IMR-90 (cell line): Measurements from ENCODE around the gene IFNA1. TPM values are rescaled to one million over a fixed set of nuclear protein-coding genes. Genes with fewer than 3 reads are reported as not detected.

Source experiments
- ATAC-seq: fragments of 200-7000 bp; cut with Tn5 transposase; 2 replicates; pipeline ENCODE4 v1.9.1; 2020; ENCODE audit warnings: low read depth, mild to moderate bottlenecking, moderate library complexity
- BruUV-seq: library from RNA; stranded (reverse); fragments of 400-500 nt; replicated peaks from 2 replicates; lab custom pipeline; 2021; lab: Mats Ljungman, UMichigan
- CTCF ChIA-PET: fragments of 300-600 bp; formaldehyde crosslinking; extraction: SDS; loops from one replicate; lab custom pipeline; 2021; ENCODE audit warnings: antibody characterized with exemption; lab: Yijun Ruan, JAX
- POLR2A ChIA-PET: fragments of 300-600 bp; sonication (Branson Sonifier 250); formaldehyde crosslinking; loops from one replicate; lab custom pipeline; 2022; ENCODE audit warnings: antibody characterized with exemption; ENCODE audit not compliant: unreplicated experiment; lab: Charles Lee
- DNase-seq: peaks from one replicate; pipeline ENCODE4 v3.0.0; 2013
- H2AFZ ChIP-seq: replicated peaks from 2 replicates; pipeline ENCODE3; 2013; ENCODE audit warnings: low read length, mild to moderate bottlenecking; ENCODE audit not compliant: poor library complexity
- H2AK5ac ChIP-seq: 2 replicates; pipeline ENCODE4 v1.6.1; 2013; ENCODE audit warnings: low read depth, low read length, inconsistent platforms
- H2AK9ac ChIP-seq: replicated peaks from 2 replicates; pipeline ENCODE3; 2013; ENCODE audit warnings: mild to moderate bottlenecking, low read depth, low read length, moderate library complexity; ENCODE audit not compliant: poor library complexity
- H2BK120ac ChIP-seq: 2 replicates; pipeline ENCODE4 v1.6.1; 2013; ENCODE audit warnings: low read depth, low read length, inconsistent platforms
- H2BK15ac ChIP-seq: 3 replicates; pipeline ENCODE4 v1.6.1; 2013; ENCODE audit warnings: low read depth, low read length, inconsistent platforms
- H2BK20ac ChIP-seq: 2 replicates; pipeline ENCODE4 v1.6.1; 2013; ENCODE audit warnings: low read depth, mild to moderate bottlenecking, inconsistent platforms, low read length, moderate library complexity
- H2BK5ac ChIP-seq: 2 replicates; pipeline ENCODE4 v1.6.1; 2013; ENCODE audit warnings: mild to moderate bottlenecking, low read depth, low read length, inconsistent platforms; ENCODE audit not compliant: poor library complexity, severe bottlenecking
- H3K14ac ChIP-seq: replicated peaks from 2 replicates; pipeline ENCODE4 v1.6.1; 2013; ENCODE audit warnings: low read depth, low read length, inconsistent platforms
- H3K18ac ChIP-seq: 2 replicates; pipeline ENCODE4 v1.6.1; 2013; ENCODE audit warnings: low read depth, low read length, control low read depth
- H3K23ac ChIP-seq: 2 replicates; pipeline ENCODE4 v1.6.1; 2013; ENCODE audit warnings: low read depth, low read length, inconsistent platforms
- H3K27ac ChIP-seq: 2 replicates; pipeline ENCODE4 v1.5.1; 2013; ENCODE audit warnings: mild to moderate bottlenecking, control low read depth, low read length; ENCODE audit not compliant: insufficient read depth
- H3K27me3 ChIP-seq: 2 replicates; pipeline ENCODE4 v1.6.1; 2013; ENCODE audit warnings: low read length; ENCODE audit not compliant: control insufficient read depth, insufficient read depth
- H3K36me3 ChIP-seq: 2 replicates; pipeline ENCODE4 v1.6.1; 2013; ENCODE audit warnings: low read length, mixed read lengths; ENCODE audit not compliant: control insufficient read depth, insufficient read depth
- H3K4ac ChIP-seq: 2 replicates; pipeline ENCODE4 v1.6.1; 2013; ENCODE audit warnings: low read depth, low read length, inconsistent platforms
- H3K4me1 ChIP-seq: 2 replicates; pipeline ENCODE4 v1.6.1; 2013; ENCODE audit warnings: low read length, mixed read lengths; ENCODE audit not compliant: control insufficient read depth, insufficient read depth
- H3K4me2 ChIP-seq: 2 replicates; pipeline ENCODE4 v1.6.1; 2013; ENCODE audit warnings: low read depth, mild to moderate bottlenecking, control low read depth, low read length, moderate library complexity
- H3K4me3 ChIP-seq: 2 replicates; pipeline ENCODE4 v1.5.1; 2013; ENCODE audit warnings: low read depth, mild to moderate bottlenecking, control low read depth, low read length, moderate library complexity; ENCODE audit not compliant: insufficient read depth
- H3K56ac ChIP-seq: 2 replicates; pipeline ENCODE4 v1.6.1; 2013; ENCODE audit warnings: low read length, inconsistent platforms; ENCODE audit not compliant: insufficient read depth; ENCODE audit errors: extremely low read depth
- H3K79me1 ChIP-seq, 2 experiments: 2 replicates each; pipeline ENCODE4 v1.6.1; 2013; ENCODE audit warnings: low read length in 2 of 2, inconsistent platforms in 1 of 2, low read depth in 1 of 2
- H3K9ac ChIP-seq: 2 replicates; pipeline ENCODE4 v1.6.1; 2013; ENCODE audit warnings: low read depth, low read length, control low read depth
- H3K9me1 ChIP-seq: 2 replicates; pipeline ENCODE4 v1.6.1; 2013; ENCODE audit warnings: low read length, inconsistent platforms; ENCODE audit not compliant: insufficient read depth
- H3K9me3 ChIP-seq: 2 replicates; pipeline ENCODE4 v1.6.1; 2013; ENCODE audit warnings: low read length; ENCODE audit not compliant: control insufficient read depth, insufficient read depth
- H4K20me1 ChIP-seq: 2 replicates; pipeline ENCODE4 v1.6.1; 2013; ENCODE audit warnings: low read length, inconsistent platforms; ENCODE audit not compliant: insufficient read depth
- H4K5ac ChIP-seq: 2 replicates; pipeline ENCODE4 v1.6.1; 2013; ENCODE audit warnings: mild to moderate bottlenecking, low read depth, low read length, control low read depth
- H4K8ac ChIP-seq, 2 experiments: 2 replicates each; pipeline ENCODE4 v1.6.1; 2013; ENCODE audit warnings: low read depth in 2 of 2, low read length in 2 of 2, control low read depth in 1 of 2, inconsistent platforms in 1 of 2
- H4K91ac ChIP-seq: 2 replicates; pipeline ENCODE4 v1.6.1; 2013; ENCODE audit warnings: low read depth, low read length, inconsistent platforms; ENCODE audit not compliant: insufficient read depth
- BHLHE40 ChIP-seq: fragments of 150-350 bp; IDR thresholded peaks from 2 replicates; pipeline ENCODE4 v1.6.1; 2016; ENCODE audit warnings: mild to moderate bottlenecking, low read depth, low read length
- FOS ChIP-seq: fragments of 150-350 bp; IDR thresholded peaks from 2 replicates; pipeline ENCODE4 v1.6.1; 2016; ENCODE audit warnings: low read depth, low read length
- RFX5 ChIP-seq: IDR thresholded peaks from 2 replicates; pipeline ENCODE4 v1.8.0; 2012; ENCODE audit warnings: low read depth, mild to moderate bottlenecking, low read length, moderate library complexity
- WGBS, 2 experiments: methylation state at CpG; one replicate each; pipeline versions ENCODE4 v1.1.5 to v1.1.7; 2013; ENCODE audit warnings: missing lambda C conversion rate in 2 of 2; ENCODE audit not compliant: insufficient read length in 1 of 2; ENCODE audit errors: extremely low coverage in 2 of 2; 5-methylcytosine and 5-hydroxymethylcytosine counted together
- dilution Hi-C: fragments of 300-500 bp; cut with HindIII; formaldehyde crosslinking; loops from one replicate; pipeline ENCODE4 v1.14.3; 2018; ENCODE audit warnings: low sequenced_read_pairs; ENCODE audit not compliant: unreplicated experiment
- in situ Hi-C: fragments of 300-500 bp; cut with MboI; formaldehyde crosslinking; loops from 3 replicates; pipeline ENCODE4 v1.14.3; 2019; ENCODE audit warnings: low sequenced_read_pairs, inconsistent platforms, mixed read lengths
- intact Hi-C: fragments of 100-400 bp; cut with micrococcal nuclease; formaldehyde crosslinking; loops from 2 replicates; pipeline ENCODE4 v1.10.0; 2022
- polyA plus RNA-seq, 3 experiments: library from polyadenylated mRNA; depleted of rRNA; stranded (reverse); fragments of >200 nt; gene quantifications; 2 replicates each; pipeline ENCODE4 v1.2.3, GENCODE V29; 2012; ENCODE audit warnings: low replicate concordance in 1 of 3
- total RNA-seq: library from RNA; depleted of rRNA; stranded (reverse); fragments of >200 nt; gene quantifications from 2 replicates; pipeline ENCODE4 v1.2.3, GENCODE V29; 2012

IFNA1 gene
- total and polyA plus RNA-seq, 2 of the 4 experiments (the other 2 are of a cell fraction): not detected

DNA sequence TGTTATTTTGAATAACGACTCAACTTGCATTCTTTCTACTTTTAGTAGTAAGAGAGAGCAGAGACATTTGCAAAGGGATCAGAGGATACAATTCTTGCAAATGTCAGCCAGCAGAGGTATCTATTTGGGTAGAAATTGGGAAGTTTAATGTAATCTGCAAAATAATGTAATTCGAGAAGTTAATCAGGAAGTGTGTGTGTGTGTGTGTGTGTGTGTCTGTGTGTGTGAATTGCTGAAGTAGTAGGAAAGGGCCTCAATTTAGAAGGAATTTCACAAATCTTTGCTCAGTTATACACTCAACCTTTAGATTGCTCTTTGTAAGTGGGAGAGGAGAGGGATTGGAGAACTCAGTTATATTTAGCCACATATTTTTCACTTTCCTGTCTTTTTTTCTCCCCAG lies 11.0 kb upstream of the IFNA1 start:
- H3K4ac ChIP-seq: no peak overlapping the region
- DNase-seq (no peak), ATAC-seq (no peak)
- no peaks in the 10 kb centered on the region for H3K9me3 ChIP-seq
- dilution Hi-C loops (no loop called here), intact Hi-C loops (no loop called here), in situ Hi-C loops (no loop called here)
- no peak overlapping the region for H2BK15ac ChIP-seq
- no peaks in the 10 kb centered on the region for H3K9me1 ChIP-seq
- H3K56ac ChIP-seq: no peak overlapping the region
- H3K27me3 ChIP-seq: peaks cover 8% of the 10 kb centered on the region
- WGBS, 2 experiments: no CpG with 5 or more reads among the region's 2 CpGs
- no peak overlapping the region for H3K23ac ChIP-seq
- no peak overlapping the region for H3K4me3 ChIP-seq
- H2AK5ac ChIP-seq: no peak overlapping the region
- H2BK120ac ChIP-seq: no peak overlapping the region
- H3K9ac ChIP-seq: no peak overlapping the region
- TF ChIP-seq RFX5 (no peak), BHLHE40 (no peak), FOS (no peak)
- H4K8ac ChIP-seq: no peak overlapping the region
- no peak overlapping the region for H3K27ac ChIP-seq
- no peak overlapping the region for H2AK9ac ChIP-seq
- H4K91ac ChIP-seq: no peak overlapping the region
- no peaks in the 10 kb centered on the region for H3K79me1 ChIP-seq
- no peaks in the 10 kb centered on the region for H3K4me1 ChIP-seq
- CTCF ChIA-PET: no interaction called here
- no peak overlapping the region for H2BK20ac ChIP-seq
- H3K4me2 ChIP-seq: no peak overlapping the region
- no peak overlapping the region for H2BK5ac ChIP-seq
- H4K20me1 ChIP-seq: no peaks in the 10 kb centered on the region
- H3K14ac ChIP-seq: no peak overlapping the region
- no peak overlapping the region for H2AFZ ChIP-seq
- POLR2A ChIA-PET: no interaction called here
- no TSS peak for BruUV-seq
- no peaks in the 10 kb centered on the region for H3K36me3 ChIP-seq
- H4K5ac ChIP-seq: no peak overlapping the region
- H3K18ac ChIP-seq: no peak overlapping the region
